ENCODE results near the gene THOC2.

DNA sequence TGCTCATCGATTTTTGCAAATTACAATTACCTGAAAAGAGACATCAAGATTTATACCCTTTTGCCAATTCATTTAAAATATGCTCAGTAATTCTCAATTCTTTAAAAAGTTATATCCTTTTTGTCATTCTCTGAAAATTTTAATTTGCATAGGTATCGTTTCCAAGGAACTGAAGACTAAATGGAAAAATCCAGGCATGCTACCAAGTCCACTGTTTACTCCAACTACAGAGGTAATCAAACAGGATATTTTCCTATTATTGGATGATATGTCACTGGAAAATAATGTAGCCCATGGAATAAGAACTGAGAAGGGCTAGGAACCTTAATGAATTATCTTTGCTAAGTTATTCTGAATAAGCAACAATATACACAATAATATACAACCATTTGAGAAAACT is 132.7 kb downstream of the THOC2 start:
- TF ChIP-seq KAT2A (conservative IDR thresholded peaks at IDR 0.05; ENCODE audit: control insufficient read depth, low read depth, low read length), result no peak
- TF ChIP-seq RAD21 (IDR thresholded peaks at IDR 0.05; ENCODE audit: insufficient read depth, low read depth, low read length), result no peak
- no peak for TF ChIP-seq POLR2A (IDR thresholded peaks at IDR 0.05; ENCODE audit: low read depth, low read length)

All from GM12878 (cell line).